GM19193 (cell line): ENCODE data around the gene COL12A1.

Source experiments
- POLR2A ChIP-seq: IDR thresholded peaks from 4 replicates; pipeline ENCODE4 v1.6.1; 2011; ENCODE audit not compliant: insufficient read depth, insufficient read length; ENCODE audit errors: extremely low read depth

Gene COL12A1

GRCh38 chr6:75205776-75206575 lies at the start of gene COL12A1:
TSS of gene COL12A1 (minus strand) at chr6:75206053. CDS start at chr6:75202792, 3,261 bp downstream.
- no peak for TF ChIP-seq POLR2A

GRCh38 chr6:75250552-75250951 lies 44.7 kb upstream of the COL12A1 start:
- no peak for TF ChIP-seq POLR2A

- TF ChIP-seq POLR2A = no peak
These were observed 44.0 kb upstream of the COL12A1 start for GRCh38 chr6:75249837-75250236.

GRCh38 chr6:75246386-75246785 lies 40.5 kb upstream of the COL12A1 start:
- TF ChIP-seq POLR2A = no peak

- TF ChIP-seq POLR2A = no peak
These were observed 38.3 kb upstream of the COL12A1 start for GRCh38 chr6:75244063-75244584.

GRCh38 chr6:75243333-75244062 lies 37.6 kb upstream of the COL12A1 start, which contains the start of gene COX7A2:
TSS of gene COX7A2 (minus strand) at chr6:75243801. CDS start at chr6:75243734, 67 bp downstream.
- peak; percentile 96 for TF ChIP-seq POLR2A

GRCh38 chr6:75236630-75237029 lies 30.8 kb upstream of the COL12A1 start:
- TF ChIP-seq POLR2A = no peak

GRCh38 chr6:75235271-75235670 lies 29.4 kb upstream of the COL12A1 start:
- no peak for TF ChIP-seq POLR2A

GRCh38 chr6:75234126-75234865 lies 28.4 kb upstream of the COL12A1 start:
- TF ChIP-seq POLR2A = no peak

GRCh38 chr6:75233092-75233615 lies 27.3 kb upstream of the COL12A1 start:
- TF ChIP-seq POLR2A = no peak

GRCh38 chr6:75230484-75231325 lies 24.9 kb upstream of the COL12A1 start:
- TF ChIP-seq POLR2A = no peak

- TF ChIP-seq POLR2A = no peak
These were observed 18.6 kb upstream of the COL12A1 start for GRCh38 chr6:75224303-75224926.

- TF ChIP-seq POLR2A = no peak
These were observed 17.6 kb upstream of the COL12A1 start for GRCh38 chr6:75223428-75223827.

- no peak for TF ChIP-seq POLR2A
These were observed 16.4 kb upstream of the COL12A1 start for GRCh38 chr6:75222261-75222660.

- TF ChIP-seq POLR2A = no peak
These were observed 15.3 kb upstream of the COL12A1 start for GRCh38 chr6:75221116-75221515.
